Activated CD8-positive, alpha-beta T cell treated with anti-CD3 and anti-CD28 coated beads for 36 hours (primary cell): Measurements from ENCODE around the gene TXLNA. TPM values are rescaled to one million over a fixed set of nuclear protein-coding genes. Genes with fewer than 3 reads are reported as not detected.
"Not testable (repeated sequence)": the region's sequence is repeated elsewhere in the genome, so short reads cannot be mapped to it uniquely, and the experiment has no call there.

ENCODE experiments used
- ATAC-seq: fragments of 200-7000 bp; cut with Tn5 transposase; one replicate; pipeline ENCODE4 v1.10.0; 2021; ENCODE audit warnings: mild to moderate bottlenecking, moderate library complexity
- CTCF ChIA-PET: fragments of 350-600 bp; sonication (Branson Sonifier 250); formaldehyde crosslinking; loops from one replicate; lab custom pipeline; 2021; ENCODE audit warnings: antibody characterized with exemption; lab: Charles Lee
- POLR2A ChIA-PET: fragments of 350-600 bp; sonication (Branson Sonifier 250); formaldehyde crosslinking; loops from one replicate; lab custom pipeline; 2021; ENCODE audit warnings: antibody characterized with exemption; lab: Charles Lee
- DNase-seq: peaks from one replicate; pipeline ENCODE4 v3.0.0-alpha.2; 2020
- H3K27ac Mint-ChIP-seq: one replicate; pipeline ENCODE4 v1.8.0; 2021; ENCODE audit warnings: mild to moderate bottlenecking, mixed read lengths
- H3K27me3 Mint-ChIP-seq: one replicate; pipeline ENCODE4 v1.8.0; 2021; ENCODE audit warnings: mixed read lengths
- H3K36me3 Mint-ChIP-seq: one replicate; pipeline ENCODE4 v1.8.0; 2021; ENCODE audit warnings: low read depth, mixed read lengths
- H3K4me1 Mint-ChIP-seq: one replicate; pipeline ENCODE4 v1.8.0; 2021; ENCODE audit warnings: low read depth, mixed read lengths
- H3K4me3 Mint-ChIP-seq: one replicate; pipeline ENCODE4 v1.8.0; 2021; ENCODE audit warnings: mild to moderate bottlenecking, moderate library complexity, mixed read lengths
- H3K9me3 Mint-ChIP-seq: one replicate; pipeline ENCODE4 v1.8.0; 2021; ENCODE audit warnings: mixed read lengths
- CTCF ChIP-seq: fragments of 200-600 bp; IDR thresholded peaks from one replicate; pipeline ENCODE4 v1.8.0; 2022; ENCODE audit warnings: antibody characterized with exemption, mild to moderate bottlenecking
- intact Hi-C: fragments of 100-400 bp; cut with micrococcal nuclease; formaldehyde crosslinking; loops from one replicate; pipeline ENCODE4 v1.10.0; 2022
- total RNA-seq, 2 experiments: library from RNA; stranded (reverse); gene quantifications; one replicate each; pipeline ENCODE4 v1.2.3, GENCODE V29; 2021

TXLNA gene
- total RNA-seq, 2 experiments from 2014 or later, result 71.5 to 73.3 TPM

DNA sequence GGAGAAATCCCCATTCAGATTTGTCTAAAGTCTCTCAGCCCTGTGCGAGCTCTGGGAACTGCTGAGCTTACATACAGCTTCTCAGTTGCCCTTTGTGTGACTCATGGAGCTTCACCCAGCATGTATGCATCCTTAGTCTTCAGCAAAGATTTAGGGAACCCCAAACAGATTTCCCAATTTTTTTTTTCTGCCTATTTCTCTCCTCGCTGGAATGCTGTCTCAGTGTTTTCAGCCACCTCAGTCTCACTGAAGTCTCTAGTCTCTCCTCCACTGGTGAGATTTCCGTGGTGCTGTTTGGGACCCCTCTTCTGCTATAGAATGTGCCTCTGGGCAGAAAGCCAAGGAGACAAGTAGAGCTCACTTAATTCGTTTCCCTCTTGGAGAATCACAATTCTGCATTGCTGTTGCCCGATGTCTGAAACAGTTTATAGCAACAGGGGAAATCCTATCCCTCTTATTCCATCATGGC is 28.1 kb upstream of the TXLNA start:
- intact Hi-C loops, result no loop called here
- TF ChIP-seq CTCF, result no peak

DNA sequence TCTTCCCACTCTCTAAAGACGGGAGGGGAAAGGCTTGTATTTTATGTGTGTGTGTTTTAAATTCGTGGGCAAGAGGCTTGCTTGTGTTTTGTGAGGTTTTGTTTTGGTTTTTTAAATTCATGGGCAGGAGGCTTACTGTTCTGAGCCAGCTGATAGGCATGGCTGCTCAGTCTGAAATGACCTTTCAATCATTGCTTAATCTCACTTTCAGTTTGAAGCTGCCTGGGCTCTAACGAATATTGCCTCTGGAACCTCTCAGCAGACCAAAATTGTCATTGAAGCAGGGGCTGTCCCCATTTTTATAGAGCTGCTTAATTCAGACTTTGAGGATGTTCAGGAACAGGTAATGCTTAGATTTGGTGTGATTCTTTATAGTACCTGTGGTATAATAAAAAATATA is 20.3 kb upstream of the TXLNA start:
- CTCF ChIA-PET, result interaction anchor here (1.9 kb wide), 1 partner anchor 56 kb away, joined by 4 read pairs; no protein-coding TSS in a partner anchor
- intact Hi-C loops, result no loop called here
- peak; percentile 76 for ATAC-seq
- Mint-ChIP-seq H3K36me3 (peaks cover 47% of the 10 kb centered on the region), H3K4me3 (no peak overlapping the region), H3K4me1 (peaks cover 5% of the 10 kb centered on the region), H3K27ac (peak overlapping the region; percentile 69), H3K27me3 (no peaks in the 10 kb centered on the region), H3K9me3 (no peaks in the 10 kb centered on the region)
- TF ChIP-seq CTCF, result no peak
- POLR2A ChIA-PET, result no interaction called here
- DNase-seq, result peak; percentile 33

More for the DNA sequence above, 28.1 kb upstream of the TXLNA start:
- Mint-ChIP-seq H3K9me3 (peaks cover 5% of the 10 kb centered on the region), H3K4me1 (peaks cover 16% of the 10 kb centered on the region), H3K27me3 (no peaks in the 10 kb centered on the region), H3K36me3 (peaks cover 39% of the 10 kb centered on the region), H3K4me3 (no peak overlapping the region), H3K27ac (no peak overlapping the region)
- no peak for ATAC-seq
- no peak for DNase-seq
- CTCF ChIA-PET, result interaction anchor here (2.2 kb wide), 1 partner anchor 23 kb away, joined by 5 read pairs; no protein-coding TSS in a partner anchor
- POLR2A ChIA-PET, result interaction anchor here (1.1 kb wide), 1 partner anchor 42 kb away, joined by 3 read pairs; no protein-coding TSS in a partner anchor

- Mint-ChIP-seq H3K4me3 (no peak overlapping the region), H3K4me1 (peaks cover 5% of the 10 kb centered on the region), H3K27ac (no peak overlapping the region), H3K27me3 (no peaks in the 10 kb centered on the region), H3K36me3 (peaks cover 40% of the 10 kb centered on the region), H3K9me3 (no peaks in the 10 kb centered on the region)
- DNase-seq (no peak), ATAC-seq (no peak)
- ChIA-PET POLR2A (interaction anchor here (0.7 kb wide), 1 partner anchor 32 kb away, joined by 3 read pairs; no protein-coding TSS in a partner anchor), CTCF (interaction anchor here (1.3 to 1.6 kb wide), 2 partner anchors 9 to 10 kb away, joined by 4 to 5 read pairs; no protein-coding TSS in a partner anchor)
- intact Hi-C loops, result no loop called here
- no peak for TF ChIP-seq CTCF
Measured at GRCh38 chr1:32163405-32163804, 16.1 kb upstream of the TXLNA start.

GRCh38 chr1:32165633-32166032 is 13.8 kb upstream of the TXLNA start:
- DNase-seq, H3K4me3 Mint-ChIP-seq, POLR2A ChIA-PET, intact Hi-C loops, ATAC-seq, CTCF ChIA-PET, H3K4me1 Mint-ChIP-seq, H3K27ac Mint-ChIP-seq, H3K9me3 Mint-ChIP-seq, H3K27me3 Mint-ChIP-seq: not testable (repeated sequence)
- peaks cover 43% of the 10 kb centered on the region for H3K36me3 Mint-ChIP-seq

- ATAC-seq (no peak), DNase-seq (no peak)
- peaks cover 9% of the 10 kb centered on the region for H3K4me1 Mint-ChIP-seq
- no peak for TF ChIP-seq CTCF
- H3K9me3 Mint-ChIP-seq, result no peaks in the 10 kb centered on the region
- H3K27ac Mint-ChIP-seq, result no peak overlapping the region
- H3K4me3 Mint-ChIP-seq, result no peak overlapping the region
- CTCF ChIA-PET, result interaction anchor here (0.5 to 0.7 kb wide), 2 partner anchors 10 to 79 kb away, joined by 3 read pairs; no protein-coding TSS in a partner anchor
- POLR2A ChIA-PET, result no interaction called here
- intact Hi-C loops, result no loop called here
- H3K27me3 Mint-ChIP-seq, result no peaks in the 10 kb centered on the region
- peaks cover 49% of the 10 kb centered on the region for H3K36me3 Mint-ChIP-seq
Measured at GRCh38 chr1:32170991-32171390, 8.5 kb upstream of the TXLNA start.
